Activated naive CD8-positive, alpha-beta T cell treated with anti-CD3 and anti-CD28 coated beads, Interleukin-2, amount 10 ng/mL, durations not matched to agents 7 days and 5 days (primary cell): ENCODE results near the gene INHBE. TPM values are rescaled to one million over a fixed set of nuclear protein-coding genes. Genes with fewer than 3 reads are reported as not detected.
"Not testable (repeated sequence)": the region's sequence is repeated elsewhere in the genome, so short reads cannot be mapped to it uniquely, and the experiment has no call there.

Source experiments
- ATAC-seq: fragments of 150-1000 bp; cut with Tn5 transposase; one replicate; pipeline ENCODE4 v1.10.0; 2021; ENCODE audit warnings: low read depth, moderate library complexity
- POLR2A ChIA-PET: fragments of 350-600 bp; sonication (Branson Sonifier 250); formaldehyde crosslinking; loops from one replicate; lab custom pipeline; 2021; ENCODE audit warnings: antibody characterized with exemption; lab: Charles Lee
- DNase-seq: peaks from one replicate; pipeline ENCODE4 v3.0.0; 2021
- H3K27ac Mint-ChIP-seq: one replicate; pipeline ENCODE4 v1.8.0; 2022; ENCODE audit warnings: mild to moderate bottlenecking, mixed read lengths
- H3K27me3 Mint-ChIP-seq: one replicate; pipeline ENCODE4 v1.8.0; 2022; ENCODE audit warnings: mild to moderate bottlenecking, moderate library complexity, mixed read lengths
- H3K36me3 Mint-ChIP-seq: one replicate; pipeline ENCODE4 v1.8.0; 2021; ENCODE audit warnings: mild to moderate bottlenecking, mixed read lengths
- H3K4me1 Mint-ChIP-seq: one replicate; pipeline ENCODE4 v1.8.0; 2021; ENCODE audit warnings: mixed read lengths
- H3K4me3 Mint-ChIP-seq: one replicate; pipeline ENCODE4 v1.8.0; 2022; ENCODE audit warnings: mild to moderate bottlenecking, moderate library complexity, mixed read lengths
- H3K9me3 Mint-ChIP-seq: one replicate; pipeline ENCODE4 v1.8.0; 2021; ENCODE audit warnings: mixed read lengths
- total RNA-seq, 2 experiments: library from RNA; stranded (reverse); gene quantifications; one replicate each; pipeline ENCODE4 v1.2.3, GENCODE V29; 2021

Gene INHBE
- total RNA-seq, 2 experiments from 2014 or later: not detected

- not testable (repeated sequence) for ATAC-seq, H3K9me3 Mint-ChIP-seq, H3K4me3 Mint-ChIP-seq, H3K27me3 Mint-ChIP-seq, H3K4me1 Mint-ChIP-seq, H3K27ac Mint-ChIP-seq
- POLR2A ChIA-PET: interaction anchor here (0.7 to 1.0 kb wide), 2 partner anchors 16 to 827 kb away, joined by 3 to 7 read pairs; no protein-coding TSS in a partner anchor
- peak; percentile 23 for DNase-seq
- H3K36me3 Mint-ChIP-seq: peaks cover 62% of the 10 kb centered on the region
Measured at GRCh38 chr12:57502311-57502969, 47.3 kb downstream of the INHBE start.

GRCh38 chr12:57506541-57506940, 51.4 kb downstream of the INHBE start:
- not testable (repeated sequence) for H3K9me3 Mint-ChIP-seq, H3K4me1 Mint-ChIP-seq, H3K4me3 Mint-ChIP-seq, H3K27me3 Mint-ChIP-seq, H3K27ac Mint-ChIP-seq, DNase-seq, ATAC-seq
- H3K36me3 Mint-ChIP-seq: peaks cover 32% of the 10 kb centered on the region
- POLR2A ChIA-PET: interaction anchor here (0.7 kb wide), 1 partner anchor 28 kb away, joined by 3 read pairs; no protein-coding TSS in a partner anchor

Other genes with a start within 250 kb of the INHBE start
- 1 to 10 TPM; 1.7 to 2.4 TPM for gene NXPH4, start 238.5 kb upstream of the INHBE start, total RNA-seq
- gene SHMT2, start 225.6 kb upstream of the INHBE start, total RNA-seq: 100 to 1,000 TPM; 142 to 159 TPM
- gene STAC3, start 204.1 kb upstream of the INHBE start, total RNA-seq: 10 to 100 TPM; 10.7 to 11.4 TPM
- gene R3HDM2, start 24.3 kb upstream of the INHBE start, total RNA-seq: 10 to 100 TPM; 91.5 to 97.1 TPM
- under 1 TPM in 1 of 2 experiments, not detected in 1; 0.14 TPM for gene INHBC, start 20.5 kb upstream of the INHBE start, total RNA-seq
- under 1 TPM; 0.54 to 0.86 TPM for gene GLI1, start 4.5 kb downstream of the INHBE start, total RNA-seq
- 100 to 1,000 TPM; 282 to 304 TPM for gene ARHGAP9, start 24.6 kb downstream of the INHBE start, total RNA-seq
- gene MARS1, start 32.8 kb downstream of the INHBE start, total RNA-seq: 100 to 1,000 TPM; 293 to 306 TPM
- gene DDIT3, start 65.2 kb downstream of the INHBE start, total RNA-seq: 10 to 100 TPM; 34.4 to 37.2 TPM
- gene MBD6, start 67.5 kb downstream of the INHBE start, total RNA-seq: 10 to 100 TPM; 94.2 to 96.7 TPM
- gene DCTN2, start 91.9 kb downstream of the INHBE start, total RNA-seq: 10 to 100 TPM; 81.0 to 84.4 TPM
- gene KIF5A, start 94.7 kb downstream of the INHBE start, total RNA-seq: 1 to 10 TPM; 1.4 to 1.6 TPM
- 10 to 100 TPM; 21.6 to 24.1 TPM for gene PIP4K2C, start 135.9 kb downstream of the INHBE start, total RNA-seq
- gene DTX3, start 149.5 kb downstream of the INHBE start, total RNA-seq: 10 to 100 TPM; 31.5 to 32.8 TPM
- gene ARHGEF25, start 156.1 kb downstream of the INHBE start, total RNA-seq: 1 to 10 TPM; 1.3 to 1.4 TPM
- under 1 TPM; 0.65 to 0.80 TPM for gene B4GALNT1, start 177.9 kb downstream of the INHBE start, total RNA-seq
- gene OS9, start 238.8 kb downstream of the INHBE start, total RNA-seq: 100 to 1,000 TPM; 135 to 140 TPM